Transverse colon (tissue), 4 donors: ENCODE data around the gene GNAQ.

Source experiments
- CTCF ChIP-seq, 5 experiments: fragments of 200-600 bp in 3 of 5; fragments of 450-650 bp in 2 of 5; sonication (generic) in 3 of 5; IDR thresholded peaks; 1 replicate in 2 of 5; 2 replicates in 3 of 5; pipeline ENCODE4 v1.5.1; 2016 to 2017; ENCODE audit warnings: antibody characterized with exemption in 5 of 5, inconsistent platforms in 3 of 5, mild to moderate bottlenecking in 2 of 5, moderate library complexity in 1 of 5
- POLR2A ChIP-seq: fragments of 450-650 bp; IDR thresholded peaks from one replicate; pipeline ENCODE4 v1.6.1; 2016; ENCODE audit warnings: antibody characterized with exemption, mild to moderate bottlenecking, moderate library complexity
- POLR2AphosphoS5 ChIP-seq, 3 donors: sonication (generic); formaldehyde crosslinking; IDR thresholded peaks; one replicate each; pipeline ENCODE4 v1.6.1; 2016; ENCODE audit warnings: antibody characterized with exemption in 3 of 3

DNA sequence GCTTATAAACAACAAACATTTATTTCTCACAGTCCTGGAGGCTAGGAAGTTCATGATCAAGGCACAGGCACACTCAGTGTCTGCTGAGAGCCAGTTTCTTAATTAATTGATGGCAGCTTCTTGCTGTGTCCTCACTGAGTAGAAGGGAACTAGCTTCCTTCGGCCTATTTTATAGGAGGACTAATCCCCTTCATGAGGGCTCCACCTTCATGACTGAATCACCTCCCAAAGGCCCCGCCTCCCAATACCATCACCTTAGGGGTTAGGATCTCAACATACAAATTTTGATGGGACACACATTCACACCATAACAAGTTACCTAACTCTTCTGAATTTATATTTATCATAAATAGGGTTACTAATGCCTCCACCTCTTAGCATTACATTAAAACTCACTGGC lies 129.8 kb downstream of the GNAQ start:
- no peak for TF ChIP-seq CTCF (IDR thresholded peaks at IDR 0.05)
- TF ChIP-seq POLR2A: no peak
- no peak for TF ChIP-seq POLR2AphosphoS5 (IDR thresholded peaks at IDR 0.05)
